PC-3 (cell line): ENCODE measurements around the gene PAPPA. TPM values are rescaled to one million over a fixed set of nuclear protein-coding genes. Genes with fewer than 3 reads are reported as not detected.

Source experiments
- ATAC-seq: fragments of 200-7000 bp; cut with Tn5 transposase; 2 replicates; pipeline ENCODE4 v1.9.1; 2020; ENCODE audit warnings: mild to moderate bottlenecking, moderate library complexity
- BruUV-seq: library from RNA; stranded (reverse); fragments of 400-500 nt; replicated peaks from 2 replicates; lab custom pipeline; 2021; lab: Mats Ljungman, UMichigan
- CTCF ChIA-PET: fragments of 300-600 bp; sonication (Branson Sonifier 250); formaldehyde crosslinking; loops from one replicate; lab custom pipeline; 2022; ENCODE audit warnings: antibody characterized with exemption; lab: Charles Lee
- POLR2A ChIA-PET: fragments of 300-600 bp; sonication (Branson Sonifier 250); formaldehyde crosslinking; loops from one replicate; lab custom pipeline; 2022; ENCODE audit warnings: antibody characterized with exemption; ENCODE audit not compliant: unreplicated experiment; lab: Charles Lee
- DNase-seq: peaks from one replicate; pipeline ENCODE4 v3.0.0-alpha.2; 2015
- H2AFZ ChIP-seq: fragments of 300-600 bp; sonication (generic); 2 replicates; pipeline ENCODE4 v1.6.0; 2016; ENCODE audit warnings: antibody characterized with exemption, low read length
- H3F3A ChIP-seq: fragments of 300-600 bp; sonication (generic); one replicate; pipeline ENCODE4 v1.6.0; 2017; ENCODE audit warnings: antibody characterized with exemption, low read length, control low read depth, mild to moderate bottlenecking; ENCODE audit not compliant: unreplicated experiment
- H3K27ac ChIP-seq: fragments of 300-600 bp; sonication (generic); 2 replicates; pipeline ENCODE4 v1.5.1; 2016; ENCODE audit warnings: mild to moderate bottlenecking, low read length
- H3K27me3 ChIP-seq: fragments of 300-600 bp; sonication (generic); 2 replicates; pipeline ENCODE4 v1.6.1; 2016; ENCODE audit warnings: low read length, mixed read lengths
- H3K36me3 ChIP-seq: fragments of 300-600 bp; sonication (generic); 2 replicates; pipeline ENCODE4 v1.6.1; 2016; ENCODE audit warnings: low read depth, mixed run types, low read length, mixed read lengths
- H3K4me1 ChIP-seq: fragments of 300-600 bp; sonication (generic); 2 replicates; pipeline ENCODE4 v1.5.1; 2016; ENCODE audit warnings: low read length; ENCODE audit not compliant: insufficient read depth
- H3K4me2 ChIP-seq: fragments of 300-600 bp; sonication (generic); 2 replicates; pipeline ENCODE4 v1.6.0; 2016; ENCODE audit warnings: low read length
- H3K4me3 ChIP-seq: fragments of 300-600 bp; sonication (generic); 2 replicates; pipeline ENCODE4 v1.5.1; 2016; ENCODE audit warnings: mild to moderate bottlenecking, low read length, mixed read lengths
- H3K79me2 ChIP-seq: fragments of 300-600 bp; sonication (generic); 2 replicates; pipeline ENCODE4 v1.6.1; 2017; ENCODE audit warnings: low read length, mixed read lengths
- H3K9ac ChIP-seq: fragments of 300-600 bp; sonication (generic); 2 replicates; pipeline ENCODE4 v1.6.0; 2016; ENCODE audit warnings: mild to moderate bottlenecking, low read length
- H3K9me2 ChIP-seq: fragments of 300-600 bp; sonication (generic); replicated peaks from 2 replicates; pipeline ENCODE4 v1.6.1; 2016; ENCODE audit warnings: mixed run types, low read length, mixed read lengths
- H3K9me3 ChIP-seq: fragments of 300-600 bp; sonication (generic); 2 replicates; pipeline ENCODE4 v1.6.1; 2016; ENCODE audit warnings: low read length, mixed read lengths
- H4K20me1 ChIP-seq: fragments of 300-600 bp; sonication (generic); 2 replicates; pipeline ENCODE4 v1.6.1; 2016; ENCODE audit warnings: low read length, mixed read lengths
- EZH2 ChIP-seq: fragments of 300-600 bp; sonication (generic); IDR thresholded peaks from one replicate; pipeline ENCODE4 v1.6.1; 2017; ENCODE audit warnings: antibody characterized with exemption, mild to moderate bottlenecking, low read length; ENCODE audit not compliant: unreplicated experiment
- EZH2phosphoT487 ChIP-seq: fragments of 300-600 bp; sonication (generic); IDR thresholded peaks from 2 replicates; pipeline ENCODE4 v1.6.1; 2018; ENCODE audit warnings: mild to moderate bottlenecking, antibody characterized with exemption, low read length, borderline replicate concordance
- intact Hi-C: fragments of 100-400 bp; cut with micrococcal nuclease; formaldehyde crosslinking; loops from 2 replicates; pipeline ENCODE4 v1.9.0; 2023
- total RNA-seq: library from RNA; depleted of rRNA; stranded (reverse); fragments of >200 nt; gene quantifications from 2 replicates; pipeline ENCODE4 v1.2.3, GENCODE V29; 2014
- TF ChIP-seq, protein P1 (sequence below): fragments of 300-600 bp; sonication (generic); conservative IDR thresholded peaks from 2 replicates; pipeline ENCODE4 v1.5.1; 2017; ENCODE audit warnings: antibody characterized with exemption, low read depth, mild to moderate bottlenecking, low read length

PAPPA gene
- total RNA-seq, 1 experiment from 2014 or later: not detected

- ATAC-seq (no peak), DNase-seq (no peak)
- ChIA-PET POLR2A (no interaction called here), CTCF (no interaction called here)
- H3K36me3 ChIP-seq: no peaks in the 10 kb centered on the region
- H3K9me2 ChIP-seq: no peaks in the 10 kb centered on the region
- no TSS peak for BruUV-seq
- no peak overlapping the region for H3K27ac ChIP-seq
- no peak overlapping the region for H3K4me2 ChIP-seq
- H3K79me2 ChIP-seq: no peaks in the 10 kb centered on the region
- H4K20me1 ChIP-seq: no peaks in the 10 kb centered on the region
- H3K4me3 ChIP-seq: no peak overlapping the region
- H3F3A ChIP-seq: no peaks in the 10 kb centered on the region
- H3K27me3 ChIP-seq: peaks cover 41% of the 10 kb centered on the region
- TF ChIP-seq EZH2 (no peak), EZH2phosphoT487 (no peak)
- TF ChIP-seq, protein P1, sequence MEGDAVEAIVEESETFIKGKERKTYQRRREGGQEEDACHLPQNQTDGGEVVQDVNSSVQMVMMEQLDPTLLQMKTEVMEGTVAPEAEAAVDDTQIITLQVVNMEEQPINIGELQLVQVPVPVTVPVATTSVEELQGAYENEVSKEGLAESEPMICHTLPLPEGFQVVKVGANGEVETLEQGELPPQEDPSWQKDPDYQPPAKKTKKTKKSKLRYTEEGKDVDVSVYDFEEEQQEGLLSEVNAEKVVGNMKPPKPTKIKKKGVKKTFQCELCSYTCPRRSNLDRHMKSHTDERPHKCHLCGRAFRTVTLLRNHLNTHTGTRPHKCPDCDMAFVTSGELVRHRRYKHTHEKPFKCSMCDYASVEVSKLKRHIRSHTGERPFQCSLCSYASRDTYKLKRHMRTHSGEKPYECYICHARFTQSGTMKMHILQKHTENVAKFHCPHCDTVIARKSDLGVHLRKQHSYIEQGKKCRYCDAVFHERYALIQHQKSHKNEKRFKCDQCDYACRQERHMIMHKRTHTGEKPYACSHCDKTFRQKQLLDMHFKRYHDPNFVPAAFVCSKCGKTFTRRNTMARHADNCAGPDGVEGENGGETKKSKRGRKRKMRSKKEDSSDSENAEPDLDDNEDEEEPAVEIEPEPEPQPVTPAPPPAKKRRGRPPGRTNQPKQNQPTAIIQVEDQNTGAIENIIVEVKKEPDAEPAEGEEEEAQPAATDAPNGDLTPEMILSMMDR: no peak
- no peak overlapping the region for H3K9ac ChIP-seq
- no peaks in the 10 kb centered on the region for H3K4me1 ChIP-seq
- intact Hi-C loops: no loop called here
- no peak overlapping the region for H2AFZ ChIP-seq
- H3K9me3 ChIP-seq: no peaks in the 10 kb centered on the region
These were observed 151.2 kb downstream of the PAPPA start for GRCh38 chr9:116304761-116305160.

GRCh38 chr9:116308076-116308475 lies 154.5 kb downstream of the PAPPA start:
- Histone ChIP-seq H4K20me1 (no peaks in the 10 kb centered on the region), H3K4me1 (no peaks in the 10 kb centered on the region), H3K27me3 (peaks cover 42% of the 10 kb centered on the region), H2AFZ (no peak overlapping the region), H3K9me3 (no peaks in the 10 kb centered on the region), H3K4me3 (no peak overlapping the region), H3K27ac (no peak overlapping the region), H3K9me2 (no peaks in the 10 kb centered on the region), H3K9ac (no peak overlapping the region), H3K36me3 (no peaks in the 10 kb centered on the region), H3K4me2 (no peak overlapping the region), H3F3A (no peaks in the 10 kb centered on the region), H3K79me2 (no peaks in the 10 kb centered on the region)
- intact Hi-C loops: no loop called here
- ChIA-PET CTCF (no interaction called here), POLR2A (no interaction called here)
- DNase-seq (no peak), ATAC-seq (no peak)
- no TSS peak for BruUV-seq
- TF ChIP-seq, protein P1: no peak
- no peak for TF ChIP-seq EZH2phosphoT487

- ATAC-seq (no peak), DNase-seq (no peak)
- Histone ChIP-seq H3K4me2 (no peak overlapping the region), H3K4me3 (no peak overlapping the region), H3K36me3 (no peaks in the 10 kb centered on the region), H3K9me2 (no peaks in the 10 kb centered on the region), H3K4me1 (no peaks in the 10 kb centered on the region), H3F3A (no peaks in the 10 kb centered on the region), H4K20me1 (no peaks in the 10 kb centered on the region), H3K9ac (no peak overlapping the region), H2AFZ (no peak overlapping the region), H3K9me3 (no peaks in the 10 kb centered on the region), H3K27me3 (peaks cover 42% of the 10 kb centered on the region), H3K79me2 (no peaks in the 10 kb centered on the region), H3K27ac (no peak overlapping the region)
- TF ChIP-seq EZH2phosphoT487: no peak
- no peak for TF ChIP-seq EZH2
- TF ChIP-seq, protein P1: no peak
- intact Hi-C loops: no loop called here
- ChIA-PET POLR2A (no interaction called here), CTCF (no interaction called here)
- no TSS peak for BruUV-seq
These were observed 156.5 kb downstream of the PAPPA start for GRCh38 chr9:116309900-116310611.
